Choroid plexus epithelial cell (primary cell): ENCODE results near the gene SCAPER.
A peak's percentile ranks its signal among the peaks of the same experiment; 100 is the strongest.

Experiments
- DNase-seq: peaks from one replicate; pipeline ENCODE4 v3.0.0-alpha.2; 2010; ENCODE audit warnings: low read depth
- H3K4me3 ChIP-seq: 2 replicates; pipeline ENCODE4 v1.5.1; 2011; ENCODE audit warnings: low read depth, mild to moderate bottlenecking, control low read depth, low read length, moderate library complexity
- CTCF ChIP-seq: conservative IDR thresholded peaks from 2 replicates; pipeline ENCODE4 v1.5.1; 2011; ENCODE audit warnings: low read depth, mild to moderate bottlenecking, control low read depth, inconsistent platforms, low read length, moderate library complexity

SCAPER gene

GRCh38 chr15:76398317-76399104 lies 506.6 kb downstream of the SCAPER start:
- TF ChIP-seq CTCF: no peak
- no peak overlapping the region for H3K4me3 ChIP-seq
- DNase-seq: no peak

- peak; percentile 74 for DNase-seq
- no peak for TF ChIP-seq CTCF
- no peak overlapping the region for H3K4me3 ChIP-seq
Observed at GRCh38 chr15:76393614-76394013, 511.5 kb downstream of the SCAPER start.

- no peak overlapping the region for H3K4me3 ChIP-seq
- DNase-seq: no peak
- TF ChIP-seq CTCF: no peak
Observed at GRCh38 chr15:76391847-76392246, 513.3 kb downstream of the SCAPER start.

GRCh38 chr15:76391309-76391708 lies 513.8 kb downstream of the SCAPER start:
- no peak overlapping the region for H3K4me3 ChIP-seq
- no peak for DNase-seq
- TF ChIP-seq CTCF: no peak

GRCh38 chr15:76390571-76390970 lies 514.6 kb downstream of the SCAPER start:
- H3K4me3 ChIP-seq: no peak overlapping the region
- no peak for DNase-seq
- no peak for TF ChIP-seq CTCF

GRCh38 chr15:76386926-76387325 lies 518.2 kb downstream of the SCAPER start:
- no peak for DNase-seq
- TF ChIP-seq CTCF: no peak
- H3K4me3 ChIP-seq: no peak overlapping the region

- no peak for TF ChIP-seq CTCF
- DNase-seq: no peak
- no peak overlapping the region for H3K4me3 ChIP-seq
Observed at GRCh38 chr15:76386178-76386577, 519.0 kb downstream of the SCAPER start.
